HG02840 (cell line): ENCODE measurements around the gene ATP12A.
"Not testable (repeated sequence)": the region's sequence is repeated elsewhere in the genome, so short reads cannot be mapped to it uniquely, and the experiment has no call there.

Experiments
- ATAC-seq: cut with Tn5 transposase; IDR thresholded peaks from one replicate; pipeline ENCODE4 v1.9.1; 2021; ENCODE audit warnings: mild to moderate bottlenecking, moderate library complexity, moderate number of reproducible peaks; ENCODE audit not compliant: unreplicated experiment, low FRiP score

ATP12A gene

GRCh38 chr13:24724714-24725113 is 44.5 kb downstream of the ATP12A start:
- ATAC-seq = no peak

GRCh38 chr13:24725379-24725778 is 45.2 kb downstream of the ATP12A start:
- no peak for ATAC-seq

GRCh38 chr13:24727731-24728601 is 47.8 kb downstream of the ATP12A start:
- ATAC-seq = peak; percentile 72

- ATAC-seq = not testable (repeated sequence)
These were observed 50.8 kb downstream of the ATP12A start for GRCh38 chr13:24730873-24731567.

GRCh38 chr13:24734950-24735349 is 54.7 kb downstream of the ATP12A start:
- no peak for ATAC-seq

GRCh38 chr13:24737042-24737441 is 56.8 kb downstream of the ATP12A start:
- no peak for ATAC-seq

GRCh38 chr13:24738366-24738847 is 58.2 kb downstream of the ATP12A start:
- ATAC-seq = no peak

GRCh38 chr13:24740014-24740890 is 60.0 kb downstream of the ATP12A start:
- ATAC-seq = no peak

- ATAC-seq = no peak
These were observed 60.9 kb downstream of the ATP12A start for GRCh38 chr13:24741016-24741662.

- ATAC-seq = no peak
These were observed 61.6 kb downstream of the ATP12A start for GRCh38 chr13:24741791-24742190.

GRCh38 chr13:24742294-24742693 is 62.1 kb downstream of the ATP12A start:
- ATAC-seq = no peak

GRCh38 chr13:24742977-24743376 is 62.8 kb downstream of the ATP12A start:
- ATAC-seq = no peak

GRCh38 chr13:24744247-24744646 is 64.0 kb downstream of the ATP12A start:
- no peak for ATAC-seq

- no peak for ATAC-seq
These were observed 65.3 kb downstream of the ATP12A start for GRCh38 chr13:24745516-24745860.

GRCh38 chr13:24745861-24746617 is 65.8 kb downstream of the ATP12A start:
- no peak for ATAC-seq

- ATAC-seq = no peak
These were observed 66.5 kb downstream of the ATP12A start for GRCh38 chr13:24746618-24747247.

GRCh38 chr13:24747248-24748060 is 67.2 kb downstream of the ATP12A start:
- no peak for ATAC-seq

- ATAC-seq = no peak
These were observed 67.8 kb downstream of the ATP12A start for GRCh38 chr13:24748061-24748400.
